Lower leg skin (tissue), 4 donors: ENCODE measurements around the gene CDSN. TPM values are rescaled to one million over a fixed set of nuclear protein-coding genes. Genes with fewer than 3 reads are reported as not detected.

ENCODE experiments used
- DNase-seq, 2 donors: peaks; one replicate each; pipeline ENCODE4 v3.0.0-alpha.2; 2019; ENCODE audit warnings: low spot score in 2 of 2
- H3K4me3 ChIP-seq: fragments of 200-600 bp; sonication (generic); 2 replicates; pipeline ENCODE4 v1.5.1; 2017; ENCODE audit warnings: mild to moderate bottlenecking, low read depth; ENCODE audit not compliant: poor library complexity, severe bottlenecking
- CTCF ChIP-seq, 3 donors: fragments of 450-650 bp; IDR thresholded peaks; one replicate each; pipeline ENCODE4 v1.5.1; 2016; ENCODE audit warnings: antibody characterized with exemption in 3 of 3, mild to moderate bottlenecking in 3 of 3, moderate library complexity in 2 of 3
- POLR2A ChIP-seq, 2 donors: fragments of 450-650 bp; IDR thresholded peaks; one replicate each; pipeline ENCODE4 v1.6.1; 2016 to 2017; ENCODE audit warnings: antibody characterized with exemption in 2 of 2, mild to moderate bottlenecking in 1 of 2, moderate library complexity in 1 of 2
- WGBS, 2 donors: methylation state at CpG; one replicate each; pipeline ENCODE4 v1.1.5; 2018; 5-methylcytosine and 5-hydroxymethylcytosine counted together
- intact Hi-C: fragments of 100-400 bp; cut with DNase I; formaldehyde crosslinking; loops from one replicate; pipeline ENCODE4 v1.15.0; 2023; ENCODE audit warnings: low total_unique reads
- total RNA-seq, 4 donors: library from RNA; depleted of rRNA; stranded (reverse); fragments of >200 nt; gene quantifications; one replicate each; pipeline ENCODE4 v1.1.0, GENCODE V29; 2016

CDSN gene
- total RNA-seq, 4 donors from 2014 or later: 480 to 1,164 (median 686) TPM

- DNase-seq: no peak
- H3K4me3 ChIP-seq: no peak overlapping the region
- no peak for TF ChIP-seq CTCF (IDR thresholded peaks at IDR 0.05)
- no peak for TF ChIP-seq POLR2A (IDR thresholded peaks at IDR 0.05)
- 71 to 79% methylated on average over 3 of the region's 3 CpGs for WGBS, 2 donors
- intact Hi-C loops: no loop called here
Observed at GRCh38 chr6:31096215-31096614, 24.0 kb downstream of the CDSN start.

GRCh38 chr6:31094389-31094881 lies 25.8 kb downstream of the CDSN start:
- no peak for DNase-seq
- TF ChIP-seq CTCF (IDR thresholded peaks at IDR 0.05): no peak
- TF ChIP-seq POLR2A (IDR thresholded peaks at IDR 0.05): no peak
- intact Hi-C loops: no loop called here
- no peak overlapping the region for H3K4me3 ChIP-seq
- 31 to 35% methylated on average over 3 of the region's 3 CpGs for WGBS, 2 donors

- H3K4me3 ChIP-seq: no peak overlapping the region
- WGBS, 2 donors: 82 to 83% methylated on average over 12 of the region's 12 CpGs
- intact Hi-C loops: no loop called here
- TF ChIP-seq CTCF (IDR thresholded peaks at IDR 0.05) (no peak), POLR2A (IDR thresholded peaks at IDR 0.05) (no peak)
- no peak for DNase-seq
Observed at GRCh38 chr6:31092769-31093505, 27.3 kb downstream of the CDSN start.

- intact Hi-C loops: no loop called here
- DNase-seq: no peak
- WGBS, 2 donors: 85 to 92% methylated on average over 2 of the region's 2 CpGs
- H3K4me3 ChIP-seq: no peak overlapping the region
- TF ChIP-seq CTCF (IDR thresholded peaks at IDR 0.05) (no peak), POLR2A (IDR thresholded peaks at IDR 0.05) (no peak)
Observed at GRCh38 chr6:31092238-31092637, 28.0 kb downstream of the CDSN start.

- intact Hi-C loops: no loop called here
- WGBS, 2 donors: 40 to 58% methylated on average over 3 of the region's 3 CpGs
- TF ChIP-seq CTCF (IDR thresholded peaks at IDR 0.05): no peak
- TF ChIP-seq POLR2A (IDR thresholded peaks at IDR 0.05): no peak
Observed at GRCh38 chr6:31091680-31092079, 28.6 kb downstream of the CDSN start.

GRCh38 chr6:31090973-31091364 lies 29.3 kb downstream of the CDSN start:
- WGBS, 2 donors: 81 to 90% methylated on average over 6 of the region's 6 CpGs

More at GRCh38 chr6:31091680-31092079, 28.6 kb downstream of the CDSN start:
- no peak overlapping the region for H3K4me3 ChIP-seq
- DNase-seq: no peak

More at GRCh38 chr6:31090973-31091364, 29.3 kb downstream of the CDSN start:
- DNase-seq: no peak
- intact Hi-C loops: no loop called here
- H3K4me3 ChIP-seq: no peak overlapping the region
- TF ChIP-seq POLR2A (IDR thresholded peaks at IDR 0.05) (no peak), CTCF (IDR thresholded peaks at IDR 0.05) (no peak)
